ENCODE measurements around the gene PAK1. TPM values are rescaled to one million over a fixed set of nuclear protein-coding genes. Genes with fewer than 3 reads are reported as not detected.

PAK1 gene
- total and polyA plus RNA-seq, 2 of the 4 experiments (the other 2 are of a cell fraction) = 34.3 to 60.6 TPM

- Histone ChIP-seq H3K4me2 (ENCODE audit: low read depth, low read length) (no peak overlapping the region), H3K23ac (ENCODE audit: low read depth, low read length) (no peak overlapping the region), H3K79me1 (ENCODE audit: low read depth in 1 of 2, low read length in 2 of 2) (no peaks in the 10 kb centered on the region), H4K5ac (ENCODE audit: low read depth, low read length) (no peak overlapping the region), H4K8ac (ENCODE audit: low read depth in 2 of 2, low read length in 2 of 2) (no peak overlapping the region; a peak in 1 of 4 replicates), H2BK5ac (ENCODE audit: low read depth, low read length, poor library complexity, severe bottlenecking) (no peak overlapping the region), H3K27ac (ENCODE audit: insufficient read depth, low read length) (no peak overlapping the region), H2BK20ac (ENCODE audit: low read depth, low read length) (peak overlapping the region; percentile 39; the same call in 1 of the 2 replicates), H3K9ac (ENCODE audit: low read depth, low read length) (no peak overlapping the region), H3K56ac (ENCODE audit: extremely low read depth, insufficient read depth, low read length) (no peak overlapping the region), H3K4me1 (ENCODE audit: control insufficient read depth, insufficient read depth, low read length) (peaks cover 12% of the 10 kb centered on the region), H3K9me3 (ENCODE audit: control insufficient read depth, insufficient read depth, low read length) (no peaks in the 10 kb centered on the region), H3K27me3 (ENCODE audit: control insufficient read depth, insufficient read depth, low read length) (no peaks in the 10 kb centered on the region), H2BK120ac (ENCODE audit: low read depth, low read length) (peak overlapping the region; percentile 16; the same call in 1 of the 2 replicates), H3K4me3 (ENCODE audit: insufficient read depth, low read depth, low read length) (no peak overlapping the region), H2BK15ac (ENCODE audit: low read depth, low read length) (no peak overlapping the region), H4K91ac (ENCODE audit: insufficient read depth, low read depth, low read length) (no peak overlapping the region), H2AK5ac (ENCODE audit: low read depth, low read length) (0 out of 2 replicates have a peak overlapping the region, but pooled peaks have one; percentile 48), H4K20me1 (ENCODE audit: insufficient read depth, low read length) (no peaks in the 10 kb centered on the region), H3K4ac (ENCODE audit: low read depth, low read length) (peak overlapping the region; percentile 53; the same call in 1 of the 2 replicates), H3K36me3 (ENCODE audit: control insufficient read depth, insufficient read depth, low read length) (no peaks in the 10 kb centered on the region), H2AK9ac (replicated peaks; ENCODE audit: low read depth, low read length, poor library complexity) (no peak overlapping the region), H3K9me1 (ENCODE audit: insufficient read depth, low read length) (peaks cover 8% of the 10 kb centered on the region), H3K18ac (ENCODE audit: low read depth, low read length) (no peak overlapping the region), H2AFZ (replicated peaks; ENCODE audit: low read length, poor library complexity) (peak overlapping the region; percentile 47), H3K14ac (replicated peaks; ENCODE audit: low read depth, low read length) (0 out of 2 replicates have a peak overlapping the region, but pooled peaks have one; percentile 42)
- dilution Hi-C loops (cut with HindIII; ENCODE audit: low sequenced_read_pairs, unreplicated experiment) (no loop called here), intact Hi-C loops (cut with micrococcal nuclease) (no loop called here), in situ Hi-C loops (cut with MboI; ENCODE audit: low sequenced_read_pairs) (no loop called here)
- ATAC-seq (ENCODE audit: low read depth) (no peak), DNase-seq (no peak)
- 80% methylated on average over 1 of the region's 6 CpGs; no CpG with 5 or more reads in 1 of the 2 experiments for WGBS, 2 experiments (ENCODE audit: extremely low coverage in 2 of 2, insufficient read length in 1 of 2)
- BruUV-seq (replicated peaks) = no TSS peak
- ChIA-PET CTCF (interaction anchor here (0.5 kb wide), 1 partner anchor 30 kb away, joined by 3 read pairs; no protein-coding TSS in a partner anchor), POLR2A (ENCODE audit: unreplicated experiment) (interaction anchor here (0.7 kb wide), 1 partner anchor 1373 kb away, joined by 3 read pairs; no protein-coding TSS in a partner anchor)
- TF ChIP-seq FOS (IDR thresholded peaks at IDR 0.05; ENCODE audit: low read depth, low read length) (no peak), ELK1 (IDR thresholded peaks at IDR 0.05; ENCODE audit: borderline replicate concordance, low read depth, low read length) (no peak), BHLHE40 (IDR thresholded peaks at IDR 0.05; ENCODE audit: low read depth, low read length) (no peak), MAFK (IDR thresholded peaks at IDR 0.05; ENCODE audit: low read depth, low read length) (no peak), CEBPB (IDR thresholded peaks at IDR 0.05; ENCODE audit: low read depth, low read length) (no peak), RAD21 (IDR thresholded peaks at IDR 0.05; ENCODE audit: low read length) (no peak), SMC3 (IDR thresholded peaks at IDR 0.05; ENCODE audit: low read depth, low read length) (no peak), MXI1 (IDR thresholded peaks at IDR 0.05; ENCODE audit: borderline replicate concordance, low read depth, low read length) (no peak), RFX5 (IDR thresholded peaks at IDR 0.05; ENCODE audit: low read depth, low read length) (no peak), MAZ (IDR thresholded peaks at IDR 0.05; ENCODE audit: borderline replicate concordance, low read depth, low read length) (no peak), NFE2L2 (IDR thresholded peaks at IDR 0.05; ENCODE audit: low read depth, low read length) (no peak), POLR2A (IDR thresholded peaks at IDR 0.05; ENCODE audit: low read depth, low read length) (no peak), RCOR1 (IDR thresholded peaks at IDR 0.05; ENCODE audit: insufficient replicate concordance, low read length) (no peak), CHD1 (IDR thresholded peaks at IDR 0.05; ENCODE audit: low read depth, low read length) (no peak)
- TF ChIP-seq, protein P1, sequence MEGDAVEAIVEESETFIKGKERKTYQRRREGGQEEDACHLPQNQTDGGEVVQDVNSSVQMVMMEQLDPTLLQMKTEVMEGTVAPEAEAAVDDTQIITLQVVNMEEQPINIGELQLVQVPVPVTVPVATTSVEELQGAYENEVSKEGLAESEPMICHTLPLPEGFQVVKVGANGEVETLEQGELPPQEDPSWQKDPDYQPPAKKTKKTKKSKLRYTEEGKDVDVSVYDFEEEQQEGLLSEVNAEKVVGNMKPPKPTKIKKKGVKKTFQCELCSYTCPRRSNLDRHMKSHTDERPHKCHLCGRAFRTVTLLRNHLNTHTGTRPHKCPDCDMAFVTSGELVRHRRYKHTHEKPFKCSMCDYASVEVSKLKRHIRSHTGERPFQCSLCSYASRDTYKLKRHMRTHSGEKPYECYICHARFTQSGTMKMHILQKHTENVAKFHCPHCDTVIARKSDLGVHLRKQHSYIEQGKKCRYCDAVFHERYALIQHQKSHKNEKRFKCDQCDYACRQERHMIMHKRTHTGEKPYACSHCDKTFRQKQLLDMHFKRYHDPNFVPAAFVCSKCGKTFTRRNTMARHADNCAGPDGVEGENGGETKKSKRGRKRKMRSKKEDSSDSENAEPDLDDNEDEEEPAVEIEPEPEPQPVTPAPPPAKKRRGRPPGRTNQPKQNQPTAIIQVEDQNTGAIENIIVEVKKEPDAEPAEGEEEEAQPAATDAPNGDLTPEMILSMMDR (conservative IDR thresholded peaks at IDR 0.05; ENCODE audit: low read depth, low read length) = no peak
Observed at GRCh38 chr11:77284476-77285468, 189.1 kb downstream of the PAK1 start.

All from IMR-90 (cell line).